HCT116 (cell line): ENCODE results near the gene DNM2. TPM values are rescaled to one million over a fixed set of nuclear protein-coding genes. Genes with fewer than 3 reads are reported as not detected.

ENCODE experiments used
- ATAC-seq: fragments of 200-7000 bp; cut with Tn5 transposase; 2 replicates; pipeline ENCODE4 v1.9.1; 2020; ENCODE audit warnings: mild to moderate bottlenecking, moderate library complexity
- BruUV-seq: library from RNA; stranded (reverse); fragments of 400-500 nt; replicated peaks from 2 replicates; lab custom pipeline; 2021; lab: Mats Ljungman, UMichigan
- CTCF ChIA-PET: fragments of 300-600 bp; sonication (Branson Sonifier 250); formaldehyde crosslinking; loops from one replicate; lab custom pipeline; 2021; ENCODE audit warnings: antibody characterized with exemption; lab: Charles Lee
- POLR2A ChIA-PET: fragments of 300-600, 350-600 bp; sonication (Branson Sonifier 250); formaldehyde crosslinking; loops from one replicate; lab custom pipeline; 2021; ENCODE audit warnings: antibody characterized with exemption; lab: Charles Lee
- RAD21 ChIA-PET, 2 experiments: fragments of 300-600 bp; sonication (Branson Sonifier 250); formaldehyde crosslinking; loops; one replicate each; lab custom pipeline; 2023; ENCODE audit warnings: low total read pairs in 2 of 2; ENCODE audit not compliant: uncharacterized antibody in 2 of 2, unreplicated experiment in 2 of 2, low non-redundant PET in 1 of 2; lab: Charles Lee
- DNase-seq: peaks from one replicate; pipeline ENCODE4 v3.0.0-alpha.2; 2010; ENCODE audit warnings: low read depth, low spot score
- H2AFZ ChIP-seq: fragments of 200-600 bp; shearing (Covaris generic), sonication (generic); 2 replicates; pipeline ENCODE4 v1.6.1; 2017; ENCODE audit warnings: low read depth, mixed run types, mixed read lengths, antibody characterized with exemption, low read length; ENCODE audit not compliant: poor library complexity, severe bottlenecking
- H3K27ac ChIP-seq: 2 replicates; pipeline ENCODE4 v1.5.1; 2012; ENCODE audit warnings: low read depth, low read length
- H3K27me3 ChIP-seq: fragments of 200-600 bp; sonication (generic); 2 replicates; pipeline ENCODE4 v1.6.1; 2016; ENCODE audit warnings: mixed run types, low read length, mixed read lengths; ENCODE audit not compliant: insufficient read depth
- H3K36me3 ChIP-seq, 2 experiments: fragments of 200-500 bp in 1 of 2; fragments of 200-600 bp in 1 of 2; sonication (Bioruptor generic) in 1 of 2; sonication (generic) in 1 of 2; 2 replicates each; pipeline versions ENCODE4 v1.5.1 to v1.6.1; 2014 to 2016; ENCODE audit warnings: low read length in 2 of 2, inconsistent platforms in 1 of 2, mixed read lengths in 1 of 2, mixed run types in 1 of 2; ENCODE audit not compliant: insufficient read depth in 2 of 2, control insufficient read depth in 1 of 2
- H3K4me1 ChIP-seq, 2 experiments: fragments of 200-600 bp in 1 of 2; sonication (generic) in 1 of 2; 2 replicates each; pipeline versions ENCODE4 v1.5.1 to v1.6.1; 2012 to 2017; ENCODE audit warnings: low read length in 2 of 2, inconsistent platforms in 1 of 2, mild to moderate bottlenecking in 1 of 2, mixed read lengths in 1 of 2, mixed run types in 1 of 2, moderate library complexity in 1 of 2; ENCODE audit not compliant: insufficient read depth in 2 of 2, control insufficient read depth in 1 of 2
- H3K4me2 ChIP-seq: fragments of 200-600 bp; sonication (generic); 2 replicates; pipeline ENCODE4 v1.6.1; 2017; ENCODE audit warnings: mixed run types, low read length, mixed read lengths
- H3K4me3 ChIP-seq, 2 experiments: fragments of 200-600 bp in 1 of 2; sonication (generic) in 1 of 2; replicated peaks in 1 of 2; 2 replicates each; pipeline ENCODE4 v1.5.1; 2011 to 2016; ENCODE audit warnings: low read length in 2 of 2, control low read depth in 1 of 2, low read depth in 1 of 2, mild to moderate bottlenecking in 1 of 2, mixed read lengths in 1 of 2, mixed run types in 1 of 2
- H3K79me2 ChIP-seq: fragments of 200-600 bp; sonication (generic); 2 replicates; pipeline ENCODE4 v1.6.1; 2017; ENCODE audit warnings: mild to moderate bottlenecking, mixed run types, low read length, moderate library complexity, mixed read lengths; ENCODE audit not compliant: insufficient read depth
- H3K9ac ChIP-seq: fragments of 200-600 bp; sonication (generic); 2 replicates; pipeline ENCODE4 v1.6.1; 2016; ENCODE audit warnings: low read length, mixed read lengths
- H3K9me2 ChIP-seq: fragments of 200-600 bp; sonication (generic), shearing (Covaris generic); 2 replicates; pipeline ENCODE4 v1.6.1; 2017; ENCODE audit warnings: mixed run types, mild to moderate bottlenecking, moderate library complexity; ENCODE audit not compliant: insufficient read depth
- H3K9me3 ChIP-seq, 2 experiments: fragments of 200-500 bp in 1 of 2; fragments of 200-600 bp in 1 of 2; sonication (Bioruptor generic) in 1 of 2; sonication (generic) in 1 of 2; 2 replicates each; pipeline ENCODE4 v1.6.1; 2014 to 2017; ENCODE audit warnings: low read length in 2 of 2, mixed read lengths in 2 of 2, inconsistent platforms in 1 of 2, low read depth in 1 of 2, mild to moderate bottlenecking in 1 of 2, mixed run types in 1 of 2, moderate library complexity in 1 of 2; ENCODE audit not compliant: control insufficient read depth in 1 of 2, insufficient read depth in 1 of 2
- H4K20me1 ChIP-seq: fragments of 200-600 bp; sonication (generic), shearing (Covaris generic); 2 replicates; pipeline ENCODE4 v1.6.1; 2017; ENCODE audit warnings: mixed run types, mild to moderate bottlenecking, moderate library complexity; ENCODE audit not compliant: insufficient read depth
- CBX3 ChIP-seq: IDR thresholded peaks from 2 replicates; pipeline ENCODE4 v1.6.1; 2012; ENCODE audit warnings: low read depth
- CEBPB ChIP-seq: IDR thresholded peaks from 2 replicates; pipeline ENCODE4 v1.6.1; 2012; ENCODE audit warnings: low read depth
- EGR1 ChIP-seq: IDR thresholded peaks from 2 replicates; pipeline ENCODE4 v1.6.1; 2012; ENCODE audit warnings: low read depth
- EZH2phosphoT487 ChIP-seq: fragments of 200-600 bp; IDR thresholded peaks from 2 replicates; pipeline ENCODE4 v1.6.1; 2018; ENCODE audit warnings: antibody characterized with exemption, borderline replicate concordance
- MAX ChIP-seq: IDR thresholded peaks from 2 replicates; pipeline ENCODE4 v1.6.1; 2012
- POLR2A ChIP-seq: IDR thresholded peaks from 2 replicates; pipeline ENCODE4 v1.7.0; 2011; ENCODE audit warnings: borderline replicate concordance; ENCODE audit not compliant: insufficient read depth, insufficient read length; ENCODE audit errors: extremely low read depth
- TCF7L2 ChIP-seq: IDR thresholded peaks from 2 replicates; pipeline ENCODE4 v1.7.0; 2011; ENCODE audit warnings: borderline replicate concordance, inconsistent platforms; ENCODE audit not compliant: insufficient read depth, insufficient read length; ENCODE audit errors: extremely low read depth
- ZNF274 ChIP-seq: fragments of 200-500 bp; sonication (Bioruptor generic); IDR thresholded peaks from 2 replicates; pipeline ENCODE4 v1.6.1; 2014; ENCODE audit warnings: mild to moderate bottlenecking, low read depth, low read length, inconsistent platforms
- intact Hi-C: fragments of 100-400 bp; cut with micrococcal nuclease; formaldehyde crosslinking; loops from 2 replicates; pipeline ENCODE4 v1.10.0; 2022
- total RNA-seq: library from RNA; stranded (reverse); gene quantifications from one replicate; pipeline ENCODE4 v1.2.1, GENCODE V29; 2021; ENCODE audit not compliant: unreplicated experiment

The DNM2 gene
- total RNA-seq, 1 experiment from 2014 or later: 183 TPM

GRCh38 chr19:10708291-10708690 is 9.6 kb upstream of the DNM2 start (continued):
- no peak for TF ChIP-seq CEBPB
- TF ChIP-seq ZNF274: no peak
- TF ChIP-seq TCF7L2: no peak
- TF ChIP-seq CBX3: no peak
- no peak for TF ChIP-seq MAX
- no peak for TF ChIP-seq EZH2phosphoT487

GRCh38 chr19:10712045-10712444 is 5.8 kb upstream of the DNM2 start:
- POLR2A ChIA-PET: no interaction called here
- intact Hi-C loops: no loop called here
- H3K9ac ChIP-seq: no peak overlapping the region

More at GRCh38 chr19:10712045-10712444, 5.8 kb upstream of the DNM2 start:
- H3K27ac ChIP-seq: no peak overlapping the region
- RAD21 ChIA-PET: no interaction called here
- ATAC-seq: no peak
- no peaks in the 10 kb centered on the region for H3K9me2 ChIP-seq
- no TSS peak for BruUV-seq
- TF ChIP-seq CBX3: no peak
- TF ChIP-seq EGR1: no peak
- TF ChIP-seq MAX: no peak
- no peak for TF ChIP-seq POLR2A
- TF ChIP-seq, all 23 proteins: peak for 0
- no peaks in the 10 kb centered on the region for H3K9me3 ChIP-seq
- H2AFZ ChIP-seq: no peak overlapping the region
- H4K20me1 ChIP-seq: no peaks in the 10 kb centered on the region
- no peaks in the 10 kb centered on the region for H3K27me3 ChIP-seq
- CTCF ChIA-PET: no interaction called here
- peaks cover 4 to 7% of the 10 kb centered on the region in 2 experiments; a peak in 3 of 4 replicates for H3K4me1 ChIP-seq
- H3K36me3 ChIP-seq: peaks cover 0 to 10% of the 10 kb centered on the region in 2 experiments; a peak in 2 of 4 replicates
- no peak overlapping the region for H3K4me2 ChIP-seq
- no peak for DNase-seq
- no peak overlapping the region for H3K4me3 ChIP-seq
- H3K79me2 ChIP-seq: no peaks in the 10 kb centered on the region
